Lower leg skin (tissue), 3 donors: ENCODE data around the gene KRT81.

ENCODE experiments used
- POLR2A ChIP-seq, 2 donors: fragments of 450-650 bp; IDR thresholded peaks; one replicate each; pipeline ENCODE4 v1.6.1; 2016 to 2017; ENCODE audit warnings: antibody characterized with exemption in 2 of 2, mild to moderate bottlenecking in 1 of 2, moderate library complexity in 1 of 2
- TF ChIP-seq, protein P1 (sequence below), 3 donors: fragments of 450-650 bp; IDR thresholded peaks; one replicate each; pipeline ENCODE4 v1.5.1; 2016; ENCODE audit warnings: antibody characterized with exemption in 3 of 3, mild to moderate bottlenecking in 3 of 3, moderate library complexity in 2 of 3

DNA sequence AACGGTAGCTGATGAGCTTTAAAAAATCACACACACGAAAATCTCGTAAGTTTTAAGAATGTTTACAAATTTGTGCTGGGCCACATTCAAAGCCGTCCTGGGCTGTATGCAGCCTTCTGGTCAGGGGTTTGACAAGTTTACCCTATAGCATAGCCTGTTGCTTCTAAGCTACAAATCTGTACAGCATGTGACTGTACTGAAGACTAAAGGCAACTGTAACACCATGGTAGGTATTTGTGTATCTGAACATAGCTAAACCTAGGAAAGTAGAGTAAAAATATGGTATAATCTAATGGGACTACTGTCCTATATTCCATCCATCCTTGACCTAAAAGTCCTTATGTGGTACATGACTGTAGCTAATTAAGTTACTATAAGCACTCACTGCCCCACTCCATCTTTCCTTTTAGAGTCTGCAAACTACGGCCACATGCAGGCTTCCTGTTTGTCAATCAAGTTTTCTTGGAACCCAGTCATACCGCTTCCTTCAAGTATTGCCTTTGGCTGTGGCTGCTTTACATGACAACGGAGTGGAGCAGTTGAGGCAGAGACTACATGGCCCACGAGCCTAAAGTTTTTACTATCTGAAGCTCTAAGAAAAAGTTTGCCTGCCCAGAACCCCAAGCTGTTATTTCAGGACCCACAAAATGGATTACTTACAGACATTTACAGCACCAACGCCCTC is 39.8 kb downstream of the KRT81 start:
- TF ChIP-seq POLR2A (IDR thresholded peaks at IDR 0.05): no peak
- TF ChIP-seq, protein P1, sequence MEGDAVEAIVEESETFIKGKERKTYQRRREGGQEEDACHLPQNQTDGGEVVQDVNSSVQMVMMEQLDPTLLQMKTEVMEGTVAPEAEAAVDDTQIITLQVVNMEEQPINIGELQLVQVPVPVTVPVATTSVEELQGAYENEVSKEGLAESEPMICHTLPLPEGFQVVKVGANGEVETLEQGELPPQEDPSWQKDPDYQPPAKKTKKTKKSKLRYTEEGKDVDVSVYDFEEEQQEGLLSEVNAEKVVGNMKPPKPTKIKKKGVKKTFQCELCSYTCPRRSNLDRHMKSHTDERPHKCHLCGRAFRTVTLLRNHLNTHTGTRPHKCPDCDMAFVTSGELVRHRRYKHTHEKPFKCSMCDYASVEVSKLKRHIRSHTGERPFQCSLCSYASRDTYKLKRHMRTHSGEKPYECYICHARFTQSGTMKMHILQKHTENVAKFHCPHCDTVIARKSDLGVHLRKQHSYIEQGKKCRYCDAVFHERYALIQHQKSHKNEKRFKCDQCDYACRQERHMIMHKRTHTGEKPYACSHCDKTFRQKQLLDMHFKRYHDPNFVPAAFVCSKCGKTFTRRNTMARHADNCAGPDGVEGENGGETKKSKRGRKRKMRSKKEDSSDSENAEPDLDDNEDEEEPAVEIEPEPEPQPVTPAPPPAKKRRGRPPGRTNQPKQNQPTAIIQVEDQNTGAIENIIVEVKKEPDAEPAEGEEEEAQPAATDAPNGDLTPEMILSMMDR (IDR thresholded peaks at IDR 0.05): no peak
